Gastroesophageal sphincter (tissue), 3 donors: ENCODE results near the gene SCCPDH.

Experiments
- CTCF ChIP-seq, 4 experiments: fragments of 200-600 bp in 2 of 4; fragments of 450-650 bp in 2 of 4; sonication (generic) in 1 of 4; IDR thresholded peaks; one replicate each; pipeline ENCODE4 v1.5.1; 2017 to 2019; ENCODE audit warnings: antibody characterized with exemption in 4 of 4, mild to moderate bottlenecking in 2 of 4, moderate library complexity in 2 of 4
- POLR2A ChIP-seq, 2 donors: fragments of 450-650 bp; IDR thresholded peaks; one replicate each; pipeline ENCODE4 v1.6.1; 2017; ENCODE audit warnings: antibody characterized with exemption in 2 of 2, mild to moderate bottlenecking in 2 of 2, moderate library complexity in 1 of 2
- POLR2AphosphoS5 ChIP-seq: sonication (generic); formaldehyde crosslinking; IDR thresholded peaks from one replicate; pipeline ENCODE4 v1.6.1; 2017; ENCODE audit warnings: antibody characterized with exemption

- TF ChIP-seq CTCF (IDR thresholded peaks at IDR 0.05) = no peak
- TF ChIP-seq POLR2A (IDR thresholded peaks at IDR 0.05) = no peak
- TF ChIP-seq POLR2AphosphoS5 = no peak
Measured at GRCh38 chr1:246724731-246725095, 504 bp downstream of the SCCPDH start.
